Measurements from ENCODE around the gene MUC4.

DNA sequence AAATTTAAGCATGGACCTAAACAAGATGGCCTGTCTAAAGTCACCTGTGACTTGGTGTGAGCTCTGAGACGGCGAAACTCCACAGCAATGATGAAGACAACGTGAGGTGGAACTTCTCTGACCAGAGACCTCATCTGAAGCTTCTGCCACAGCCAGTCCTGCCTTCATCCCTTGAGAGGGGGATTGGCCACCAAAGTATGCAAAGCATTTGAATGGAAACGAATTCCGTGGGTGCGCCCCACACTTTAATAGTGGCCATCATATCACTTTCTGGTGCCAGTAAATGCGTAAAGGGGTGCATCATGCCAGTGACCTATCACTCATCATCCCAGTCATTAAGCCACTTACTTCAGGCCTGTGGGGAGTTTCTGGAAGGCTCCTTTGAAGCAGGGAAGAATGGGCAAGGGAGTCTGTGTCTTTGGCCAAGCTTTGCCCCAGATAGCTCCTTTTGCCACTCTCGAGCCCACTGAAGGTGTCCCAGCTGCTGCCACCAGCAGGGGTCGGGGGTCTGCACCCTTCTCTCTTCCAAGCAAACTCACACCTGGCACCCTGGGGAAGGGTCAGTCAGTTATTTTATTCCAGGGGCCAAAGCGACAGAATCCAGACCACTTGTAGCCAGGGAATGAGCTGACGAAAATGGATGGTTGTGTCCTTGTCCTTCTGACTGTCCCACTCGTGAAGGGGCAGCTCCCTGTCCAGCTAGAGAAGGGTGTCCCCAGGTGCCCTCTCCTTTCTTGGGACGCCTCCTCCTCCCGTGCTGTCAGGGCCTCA is 73.3 kb downstream of the MUC4 start:
- TF ChIP-seq, protein P1, sequence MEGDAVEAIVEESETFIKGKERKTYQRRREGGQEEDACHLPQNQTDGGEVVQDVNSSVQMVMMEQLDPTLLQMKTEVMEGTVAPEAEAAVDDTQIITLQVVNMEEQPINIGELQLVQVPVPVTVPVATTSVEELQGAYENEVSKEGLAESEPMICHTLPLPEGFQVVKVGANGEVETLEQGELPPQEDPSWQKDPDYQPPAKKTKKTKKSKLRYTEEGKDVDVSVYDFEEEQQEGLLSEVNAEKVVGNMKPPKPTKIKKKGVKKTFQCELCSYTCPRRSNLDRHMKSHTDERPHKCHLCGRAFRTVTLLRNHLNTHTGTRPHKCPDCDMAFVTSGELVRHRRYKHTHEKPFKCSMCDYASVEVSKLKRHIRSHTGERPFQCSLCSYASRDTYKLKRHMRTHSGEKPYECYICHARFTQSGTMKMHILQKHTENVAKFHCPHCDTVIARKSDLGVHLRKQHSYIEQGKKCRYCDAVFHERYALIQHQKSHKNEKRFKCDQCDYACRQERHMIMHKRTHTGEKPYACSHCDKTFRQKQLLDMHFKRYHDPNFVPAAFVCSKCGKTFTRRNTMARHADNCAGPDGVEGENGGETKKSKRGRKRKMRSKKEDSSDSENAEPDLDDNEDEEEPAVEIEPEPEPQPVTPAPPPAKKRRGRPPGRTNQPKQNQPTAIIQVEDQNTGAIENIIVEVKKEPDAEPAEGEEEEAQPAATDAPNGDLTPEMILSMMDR (IDR thresholded peaks at IDR 0.05 in 2 of 3, conservative IDR thresholded peaks at IDR 0.05 in 1 of 3; ENCODE audit: control insufficient read depth in 2 of 3, extremely low read depth in 1 of 3, insufficient read depth in 1 of 3, low read depth in 3 of 3, low read length in 3 of 3), result no peak
- TF ChIP-seq EP300 (IDR thresholded peaks at IDR 0.05; ENCODE audit: borderline replicate concordance in 1 of 2, control insufficient read depth in 1 of 2, low read depth in 2 of 2, low read length in 2 of 2) (no peak), ETV6 (conservative IDR thresholded peaks at IDR 0.05 in 1 of 2, IDR thresholded peaks at IDR 0.05 in 1 of 2; ENCODE audit: borderline replicate concordance in 1 of 2, low read depth in 1 of 2) (no peak), MYC (IDR thresholded peaks at IDR 0.05; ENCODE audit: insufficient read depth, insufficient read length, insufficient replicate concordance, low read length, severe bottlenecking) (no peak)
- TF ChIP-seq, protein P2, sequence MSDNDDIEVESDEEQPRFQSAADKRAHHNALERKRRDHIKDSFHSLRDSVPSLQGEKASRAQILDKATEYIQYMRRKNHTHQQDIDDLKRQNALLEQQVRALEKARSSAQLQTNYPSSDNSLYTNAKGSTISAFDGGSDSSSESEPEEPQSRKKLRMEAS (IDR thresholded peaks at IDR 0.05; ENCODE audit: low read depth, low read length), result no peak
- TF ChIP-seq, protein P3, sequence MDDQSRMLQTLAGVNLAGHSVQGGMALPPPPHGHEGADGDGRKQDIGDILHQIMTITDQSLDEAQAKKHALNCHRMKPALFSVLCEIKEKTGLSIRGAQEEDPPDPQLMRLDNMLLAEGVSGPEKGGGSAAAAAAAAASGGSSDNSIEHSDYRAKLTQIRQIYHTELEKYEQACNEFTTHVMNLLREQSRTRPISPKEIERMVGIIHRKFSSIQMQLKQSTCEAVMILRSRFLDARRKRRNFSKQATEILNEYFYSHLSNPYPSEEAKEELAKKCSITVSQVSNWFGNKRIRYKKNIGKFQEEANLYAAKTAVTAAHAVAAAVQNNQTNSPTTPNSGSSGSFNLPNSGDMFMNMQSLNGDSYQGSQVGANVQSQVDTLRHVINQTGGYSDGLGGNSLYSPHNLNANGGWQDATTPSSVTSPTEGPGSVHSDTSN (IDR thresholded peaks at IDR 0.05; ENCODE audit: insufficient replicate concordance, low read depth, low read length), result no peak

Data from GM12878 (cell line).